PC-3 (cell line): ENCODE measurements around the gene PAX5.

Experiments
- CTCF ChIP-seq: fragments of 300-600 bp; sonication (generic); conservative IDR thresholded peaks from 2 replicates; pipeline ENCODE4 v1.5.1; 2017; ENCODE audit warnings: antibody characterized with exemption, low read depth, mild to moderate bottlenecking, low read length
- EZH2 ChIP-seq: fragments of 300-600 bp; sonication (generic); IDR thresholded peaks from one replicate; pipeline ENCODE4 v1.6.1; 2017; ENCODE audit warnings: antibody characterized with exemption, mild to moderate bottlenecking, low read length; ENCODE audit not compliant: unreplicated experiment
- EZH2phosphoT487 ChIP-seq: fragments of 300-600 bp; sonication (generic); IDR thresholded peaks from 2 replicates; pipeline ENCODE4 v1.6.1; 2018; ENCODE audit warnings: mild to moderate bottlenecking, antibody characterized with exemption, low read length, borderline replicate concordance

DNA sequence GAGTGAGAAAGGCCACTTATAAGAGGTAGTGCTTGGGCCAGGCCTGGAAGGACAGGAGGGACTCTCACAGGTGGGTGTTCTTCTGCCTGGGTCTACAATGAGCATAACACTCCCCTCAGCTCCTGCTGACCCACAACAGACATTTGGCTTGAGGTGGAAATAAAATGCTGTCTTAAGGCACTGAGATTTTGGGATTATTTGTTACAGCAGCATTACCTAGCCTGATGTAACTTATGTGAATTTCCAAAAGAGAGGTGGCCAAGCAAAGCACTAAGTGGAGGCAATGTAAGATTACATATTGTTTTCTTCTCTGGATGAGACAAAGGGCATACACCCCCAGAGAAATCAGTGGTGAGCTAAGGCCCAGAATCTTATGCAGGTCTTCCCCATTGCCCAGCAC lies 221.5 kb downstream of the PAX5 start:
- TF ChIP-seq CTCF = no peak
- TF ChIP-seq EZH2phosphoT487 = no peak
- no peak for TF ChIP-seq EZH2
